Coronary artery (tissue), 2 donors: ENCODE measurements around the gene IGF2R.
A peak's percentile ranks its signal among the peaks of the same experiment; 100 is the strongest.

ENCODE experiments used
- DNase-seq: peaks from one replicate; pipeline ENCODE4 v3.0.0-alpha.2; 2017; ENCODE audit warnings: low spot score
- H3K27ac ChIP-seq, 2 donors: fragments of 200-600 bp; sonication (generic); one replicate each; pipeline ENCODE4 v1.5.1; 2016 to 2019
- H3K4me3 ChIP-seq: fragments of 200-600 bp; sonication (generic); 2 replicates; pipeline ENCODE4 v1.5.1; 2016; ENCODE audit warnings: mild to moderate bottlenecking, moderate library complexity
- TF ChIP-seq, protein P1 (sequence below): fragments of 200-600 bp; sonication (generic); IDR thresholded peaks from one replicate; pipeline ENCODE4 v1.5.1; 2019; ENCODE audit warnings: antibody characterized with exemption

The IGF2R gene

DNA sequence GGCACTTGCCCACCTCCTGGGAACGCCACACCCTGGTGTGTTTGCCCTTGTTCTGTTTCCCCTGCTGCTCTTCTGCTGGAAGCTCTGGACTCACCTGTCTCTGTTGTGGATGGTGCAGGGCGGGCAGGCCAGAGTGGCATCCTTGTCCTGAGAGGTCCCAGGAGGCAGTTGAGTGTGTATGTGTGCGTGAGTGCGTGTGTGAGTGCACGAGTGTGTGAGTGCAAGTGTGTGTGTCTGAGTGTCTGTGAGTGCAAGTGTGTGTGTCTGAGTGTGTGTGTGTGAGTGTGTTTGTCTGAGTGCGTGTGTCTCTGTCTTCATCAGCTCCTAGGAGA, 12.2 kb downstream of the IGF2R start:
- Histone ChIP-seq H3K4me3 (peak overlapping the region; percentile 53), H3K27ac (peak overlapping the region; percentile 64 to 66)
- no peak for DNase-seq
- TF ChIP-seq, protein P1, sequence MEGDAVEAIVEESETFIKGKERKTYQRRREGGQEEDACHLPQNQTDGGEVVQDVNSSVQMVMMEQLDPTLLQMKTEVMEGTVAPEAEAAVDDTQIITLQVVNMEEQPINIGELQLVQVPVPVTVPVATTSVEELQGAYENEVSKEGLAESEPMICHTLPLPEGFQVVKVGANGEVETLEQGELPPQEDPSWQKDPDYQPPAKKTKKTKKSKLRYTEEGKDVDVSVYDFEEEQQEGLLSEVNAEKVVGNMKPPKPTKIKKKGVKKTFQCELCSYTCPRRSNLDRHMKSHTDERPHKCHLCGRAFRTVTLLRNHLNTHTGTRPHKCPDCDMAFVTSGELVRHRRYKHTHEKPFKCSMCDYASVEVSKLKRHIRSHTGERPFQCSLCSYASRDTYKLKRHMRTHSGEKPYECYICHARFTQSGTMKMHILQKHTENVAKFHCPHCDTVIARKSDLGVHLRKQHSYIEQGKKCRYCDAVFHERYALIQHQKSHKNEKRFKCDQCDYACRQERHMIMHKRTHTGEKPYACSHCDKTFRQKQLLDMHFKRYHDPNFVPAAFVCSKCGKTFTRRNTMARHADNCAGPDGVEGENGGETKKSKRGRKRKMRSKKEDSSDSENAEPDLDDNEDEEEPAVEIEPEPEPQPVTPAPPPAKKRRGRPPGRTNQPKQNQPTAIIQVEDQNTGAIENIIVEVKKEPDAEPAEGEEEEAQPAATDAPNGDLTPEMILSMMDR = no peak

DNA sequence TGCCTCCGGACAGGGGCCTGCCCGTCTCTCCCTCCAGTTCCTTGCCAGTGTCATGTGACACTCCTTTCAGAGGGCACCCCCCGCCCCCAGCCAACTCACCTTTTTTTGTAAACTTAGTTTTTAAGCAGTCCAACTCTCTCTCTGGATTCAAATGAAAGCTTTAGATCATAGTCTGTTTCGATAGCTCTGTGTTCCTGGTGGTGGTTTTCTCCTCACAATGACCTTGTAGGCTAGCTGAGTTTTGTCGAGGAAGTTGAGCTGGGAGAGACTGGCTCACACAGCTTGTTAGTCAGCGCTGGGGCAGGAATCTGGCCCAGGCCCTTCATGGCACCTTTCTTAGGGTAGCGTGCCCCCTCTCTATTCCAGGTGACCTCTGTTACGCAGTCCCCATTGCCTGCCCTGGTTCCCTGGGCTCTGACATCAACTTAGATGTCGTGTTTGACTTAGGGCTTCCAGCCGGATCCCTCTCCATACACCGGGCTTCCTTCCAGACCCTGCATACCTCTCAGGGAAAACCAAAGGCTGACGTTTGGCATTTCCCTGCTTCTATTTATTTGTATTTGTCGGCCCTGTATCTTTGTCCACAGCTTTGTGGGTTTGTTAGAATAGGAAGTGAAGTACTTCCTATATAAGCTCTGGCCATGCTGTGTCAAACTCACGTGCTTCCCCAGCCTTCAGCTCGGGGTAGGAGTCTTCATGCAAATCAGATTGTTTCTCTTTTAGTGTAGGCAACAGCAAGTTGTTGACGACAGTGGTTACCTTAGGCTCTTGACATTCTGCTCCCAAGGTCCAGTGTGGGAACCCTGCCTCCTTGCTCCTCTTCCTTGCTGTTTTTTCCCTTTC, 12.7 kb downstream of the IGF2R start:
- TF ChIP-seq, protein P1 = no peak
- DNase-seq = no peak
- Histone ChIP-seq H3K4me3 (peak overlapping the region; percentile 53), H3K27ac (peak overlapping the region; percentile 64 to 66)

DNA sequence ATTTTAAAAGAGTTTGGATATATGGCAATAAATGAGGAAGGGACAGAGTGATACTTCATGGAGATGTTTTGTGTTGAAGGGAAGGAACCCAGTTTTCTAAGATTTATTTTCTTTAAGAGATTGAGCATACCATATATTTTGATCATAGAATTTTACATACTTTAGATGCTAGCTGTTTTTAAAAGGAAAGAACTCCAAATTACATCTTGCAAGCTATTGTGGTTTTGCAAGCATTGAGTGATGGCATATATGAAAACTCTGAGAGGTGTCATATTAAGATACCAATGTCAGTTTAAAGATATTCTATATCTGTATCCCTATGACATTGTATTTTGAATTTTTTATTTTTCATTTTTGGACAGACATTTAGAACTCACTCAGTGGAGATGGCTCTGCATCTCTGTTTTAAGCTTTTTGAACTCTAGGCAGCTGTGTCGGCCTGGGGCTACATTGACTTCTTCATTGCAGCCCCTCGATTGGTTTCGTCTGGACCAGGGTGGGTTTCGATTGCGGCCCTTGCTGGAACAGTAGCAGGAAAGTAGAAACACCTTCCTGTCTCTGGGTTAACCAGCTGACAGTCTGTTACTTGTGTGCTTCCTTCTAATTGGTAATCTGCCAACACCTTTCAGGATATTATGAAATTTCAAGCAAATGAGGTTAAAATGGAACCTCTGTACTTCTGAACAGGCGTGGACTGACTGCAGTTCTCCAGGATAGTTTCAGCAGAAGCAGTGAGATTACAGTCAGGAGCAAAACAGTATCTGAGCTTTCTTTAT, 14.0 kb downstream of the IGF2R start:
- no peak for DNase-seq
- Histone ChIP-seq H3K4me3 (no peak overlapping the region), H3K27ac (peak overlapping the region in 1 of 2 donors; percentile 24)
- TF ChIP-seq, protein P1 = no peak

DNA sequence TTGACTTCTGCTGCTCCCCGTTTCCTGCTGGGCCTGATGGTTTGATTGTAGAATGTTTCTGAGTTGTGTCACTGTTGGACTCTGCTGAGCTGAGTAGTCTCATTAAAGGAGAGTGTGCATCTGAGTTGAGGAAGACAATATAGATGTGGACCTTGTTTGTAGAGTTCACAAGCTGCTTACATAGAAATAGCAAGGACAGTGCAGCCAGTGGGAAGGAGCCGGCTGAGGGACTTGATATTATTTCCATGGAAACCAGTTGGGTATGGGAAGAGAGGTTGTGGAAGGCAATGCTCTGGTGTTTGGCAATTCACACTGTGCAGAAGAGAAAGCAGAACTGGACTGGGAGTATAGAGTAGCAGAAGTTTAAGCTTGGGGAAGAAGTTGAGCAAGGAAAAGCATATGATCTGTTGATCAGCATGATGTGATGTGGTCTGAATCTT, 14.8 kb downstream of the IGF2R start:
- no peak for DNase-seq
- no peak overlapping the region for H3K4me3 ChIP-seq
- H3K27ac ChIP-seq = peak overlapping the region in 1 of 2 donors; percentile 24
- TF ChIP-seq, protein P1 = no peak

DNA sequence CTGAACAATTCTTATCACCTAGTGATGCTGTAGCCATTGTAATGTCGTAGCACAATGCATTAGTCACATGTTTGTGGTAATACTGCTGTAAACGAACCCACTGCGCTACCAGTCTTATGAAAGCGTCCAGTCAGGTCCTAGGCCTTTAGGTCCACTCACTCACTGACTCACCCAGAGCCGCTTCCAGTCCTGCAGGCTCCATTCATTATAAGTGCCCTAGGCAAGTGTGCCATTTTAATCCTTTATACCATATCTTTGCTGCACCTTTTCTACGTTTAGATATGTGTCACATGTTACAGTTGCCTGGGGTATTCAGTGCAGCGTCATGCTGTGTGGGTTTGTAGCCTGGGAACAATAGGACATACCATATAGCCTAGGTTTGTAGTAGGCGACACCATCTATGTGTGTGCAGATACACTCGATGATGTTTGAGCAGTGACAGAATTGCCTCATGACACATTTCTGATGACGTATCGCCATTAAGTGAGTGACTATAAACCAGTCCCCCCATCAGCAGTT, 15.4 kb downstream of the IGF2R start:
- TF ChIP-seq, protein P1 = no peak
- peak overlapping the region in 1 of 2 donors; percentile 24 for H3K27ac ChIP-seq

DNA sequence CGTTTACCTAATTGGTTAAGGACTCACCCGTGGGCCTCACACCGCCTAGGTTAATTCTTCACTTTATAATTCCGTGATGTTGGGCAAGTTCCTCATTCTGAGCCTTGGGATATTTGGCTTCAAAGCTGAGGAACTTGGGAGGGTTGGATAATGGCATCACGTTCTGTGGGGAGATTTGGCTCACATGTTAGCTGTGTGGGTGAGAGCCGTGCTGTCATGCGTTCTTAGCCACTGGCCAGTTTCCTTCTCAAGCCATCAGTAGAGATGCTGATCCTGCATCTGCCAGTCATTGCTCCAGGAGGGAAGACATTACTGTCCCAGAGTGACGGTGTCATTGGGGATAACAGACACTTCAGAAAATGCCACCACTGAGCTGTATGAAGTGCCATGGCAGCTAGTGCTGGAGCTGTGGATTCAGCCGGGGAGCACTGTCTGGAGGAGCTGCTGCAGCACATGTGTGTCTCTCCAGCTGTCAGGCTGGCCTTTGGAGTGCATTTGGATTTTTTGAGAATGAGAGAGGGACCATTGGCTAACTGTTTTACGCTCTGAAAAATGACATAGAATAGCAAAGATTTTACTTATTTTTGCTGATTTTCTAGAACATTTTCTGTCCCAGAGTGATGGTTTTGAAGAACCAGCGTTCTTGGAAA, 16.5 kb downstream of the IGF2R start:
- DNase-seq = no peak
- H3K27ac ChIP-seq = no peak overlapping the region
- TF ChIP-seq, protein P1 = no peak
- H3K4me3 ChIP-seq = no peak overlapping the region

More for the DNA sequence above, 15.4 kb downstream of the IGF2R start:
- no peak overlapping the region for H3K4me3 ChIP-seq
- no peak for DNase-seq
